Measurements from ENCODE around the gene OR2V2.

DNA sequence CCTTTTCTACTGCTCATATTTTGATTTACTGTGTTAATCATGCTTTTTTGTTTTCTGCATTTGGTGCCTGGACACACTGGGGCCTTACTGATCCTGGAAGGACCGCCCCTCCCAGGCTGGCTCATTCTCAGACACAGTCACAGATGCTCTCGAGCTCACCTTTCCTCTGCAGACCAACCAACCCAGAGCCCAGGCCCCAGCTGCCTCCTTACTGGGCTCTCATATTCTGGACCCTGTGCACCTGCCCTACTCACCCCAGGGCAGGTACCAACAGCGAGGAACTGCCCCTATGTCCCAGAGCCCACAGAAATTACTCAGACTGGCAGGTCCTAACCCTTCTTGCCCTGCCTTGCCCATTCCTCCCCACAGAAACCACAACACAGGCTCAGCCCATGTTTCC, 6.6 kb upstream of the OR2V2 start:
- TF ChIP-seq, protein P1, sequence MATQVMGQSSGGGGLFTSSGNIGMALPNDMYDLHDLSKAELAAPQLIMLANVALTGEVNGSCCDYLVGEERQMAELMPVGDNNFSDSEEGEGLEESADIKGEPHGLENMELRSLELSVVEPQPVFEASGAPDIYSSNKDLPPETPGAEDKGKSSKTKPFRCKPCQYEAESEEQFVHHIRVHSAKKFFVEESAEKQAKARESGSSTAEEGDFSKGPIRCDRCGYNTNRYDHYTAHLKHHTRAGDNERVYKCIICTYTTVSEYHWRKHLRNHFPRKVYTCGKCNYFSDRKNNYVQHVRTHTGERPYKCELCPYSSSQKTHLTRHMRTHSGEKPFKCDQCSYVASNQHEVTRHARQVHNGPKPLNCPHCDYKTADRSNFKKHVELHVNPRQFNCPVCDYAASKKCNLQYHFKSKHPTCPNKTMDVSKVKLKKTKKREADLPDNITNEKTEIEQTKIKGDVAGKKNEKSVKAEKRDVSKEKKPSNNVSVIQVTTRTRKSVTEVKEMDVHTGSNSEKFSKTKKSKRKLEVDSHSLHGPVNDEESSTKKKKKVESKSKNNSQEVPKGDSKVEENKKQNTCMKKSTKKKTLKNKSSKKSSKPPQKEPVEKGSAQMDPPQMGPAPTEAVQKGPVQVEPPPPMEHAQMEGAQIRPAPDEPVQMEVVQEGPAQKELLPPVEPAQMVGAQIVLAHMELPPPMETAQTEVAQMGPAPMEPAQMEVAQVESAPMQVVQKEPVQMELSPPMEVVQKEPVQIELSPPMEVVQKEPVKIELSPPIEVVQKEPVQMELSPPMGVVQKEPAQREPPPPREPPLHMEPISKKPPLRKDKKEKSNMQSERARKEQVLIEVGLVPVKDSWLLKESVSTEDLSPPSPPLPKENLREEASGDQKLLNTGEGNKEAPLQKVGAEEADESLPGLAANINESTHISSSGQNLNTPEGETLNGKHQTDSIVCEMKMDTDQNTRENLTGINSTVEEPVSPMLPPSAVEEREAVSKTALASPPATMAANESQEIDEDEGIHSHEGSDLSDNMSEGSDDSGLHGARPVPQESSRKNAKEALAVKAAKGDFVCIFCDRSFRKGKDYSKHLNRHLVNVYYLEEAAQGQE (IDR thresholded peaks at IDR 0.05; ENCODE audit: borderline replicate concordance): no peak
- no peak for TF ChIP-seq MXI1 (conservative IDR thresholded peaks at IDR 0.05; ENCODE audit: poor library complexity, severe bottlenecking)
